GM19023 (cell line): Measurements from ENCODE around the gene CES5A.
"Not testable (repeated sequence)": the region's sequence is repeated elsewhere in the genome, so short reads cannot be mapped to it uniquely, and the experiment has no call there.

Experiments used
- ATAC-seq: cut with Tn5 transposase; IDR thresholded peaks from one replicate; pipeline ENCODE4 v1.9.1; 2021; ENCODE audit warnings: mild to moderate bottlenecking, moderate library complexity; ENCODE audit not compliant: unreplicated experiment

CES5A gene

DNA sequence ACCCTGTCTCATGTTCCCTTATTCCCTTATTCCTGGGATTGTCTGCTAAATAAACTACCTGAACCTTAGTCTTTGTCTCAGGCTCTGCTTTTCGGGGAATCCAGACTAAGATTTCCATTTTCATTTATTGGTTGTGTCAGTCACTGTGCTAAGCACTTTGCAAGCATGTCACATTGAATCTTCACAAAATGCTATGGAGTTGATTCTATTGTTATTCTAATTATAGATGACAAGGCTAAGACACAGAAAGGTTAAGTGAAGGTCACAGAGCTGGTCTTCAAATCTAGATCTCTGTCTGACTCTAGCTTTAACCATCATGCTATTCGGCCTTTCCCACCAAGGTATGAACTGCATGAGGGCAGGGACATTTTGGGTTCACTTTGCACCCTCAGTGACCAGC, 13.4 kb upstream of the CES5A start:
- ATAC-seq, result no peak

DNA sequence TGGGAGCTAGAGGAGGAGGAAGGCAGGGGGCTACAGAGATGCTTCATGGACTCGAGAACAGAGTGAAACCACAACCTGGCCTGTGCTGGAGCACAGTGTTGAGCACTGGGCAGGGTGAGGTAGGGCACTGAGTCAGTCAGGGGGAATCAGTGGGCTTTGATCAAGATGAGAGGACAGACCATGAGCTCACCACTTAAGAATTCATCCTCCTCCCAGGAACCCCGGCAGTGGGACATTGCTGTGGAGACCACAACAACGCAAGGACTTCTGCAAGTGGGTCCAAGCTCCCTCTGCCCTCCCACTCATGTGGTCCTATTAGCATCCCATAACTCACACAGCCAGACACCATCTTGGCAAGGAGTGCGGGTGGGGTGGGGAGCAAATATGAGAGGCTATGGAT, 1.7 kb upstream of the CES5A start:
- ATAC-seq, result no peak

DNA sequence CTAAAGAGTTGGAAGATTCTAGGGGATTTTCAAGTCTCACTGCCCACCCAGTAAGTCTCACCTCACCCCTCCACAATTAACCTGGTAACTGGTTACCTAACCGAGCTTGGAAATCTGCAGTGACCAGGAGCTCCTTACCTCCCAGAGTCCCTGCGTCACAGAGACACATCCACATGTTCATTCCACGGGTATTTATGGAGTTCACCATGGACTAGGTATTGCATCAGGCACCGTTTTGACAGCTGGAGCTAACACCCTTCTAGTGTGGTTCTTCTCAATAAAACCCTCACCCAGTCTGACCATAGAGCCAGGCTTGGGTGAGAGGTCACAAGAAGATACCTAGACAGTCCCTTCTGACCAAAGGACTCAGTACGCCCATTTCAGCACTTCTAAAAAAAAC, 2.1 kb downstream of the CES5A start:
- no peak for ATAC-seq

DNA sequence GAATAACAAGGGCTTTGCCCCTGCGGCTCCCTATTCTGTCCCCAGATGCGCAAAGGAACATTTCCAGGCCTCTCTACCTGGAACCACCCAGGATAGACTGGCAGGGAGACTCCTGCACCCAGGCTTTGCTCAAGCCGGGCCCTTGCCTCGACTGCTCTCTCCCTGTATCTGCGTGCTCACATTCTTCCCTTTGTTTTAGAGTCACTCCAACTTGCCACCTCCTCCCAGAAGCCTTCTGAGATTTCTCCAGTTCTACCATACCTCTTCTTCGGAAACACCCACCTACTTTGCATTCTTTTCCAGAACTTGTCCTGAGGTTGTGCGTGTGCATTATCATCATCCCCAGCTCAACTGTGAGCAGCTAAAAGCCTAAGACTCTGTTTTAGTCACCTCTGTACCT, 3.0 kb downstream of the CES5A start:
- ATAC-seq, result no peak

DNA sequence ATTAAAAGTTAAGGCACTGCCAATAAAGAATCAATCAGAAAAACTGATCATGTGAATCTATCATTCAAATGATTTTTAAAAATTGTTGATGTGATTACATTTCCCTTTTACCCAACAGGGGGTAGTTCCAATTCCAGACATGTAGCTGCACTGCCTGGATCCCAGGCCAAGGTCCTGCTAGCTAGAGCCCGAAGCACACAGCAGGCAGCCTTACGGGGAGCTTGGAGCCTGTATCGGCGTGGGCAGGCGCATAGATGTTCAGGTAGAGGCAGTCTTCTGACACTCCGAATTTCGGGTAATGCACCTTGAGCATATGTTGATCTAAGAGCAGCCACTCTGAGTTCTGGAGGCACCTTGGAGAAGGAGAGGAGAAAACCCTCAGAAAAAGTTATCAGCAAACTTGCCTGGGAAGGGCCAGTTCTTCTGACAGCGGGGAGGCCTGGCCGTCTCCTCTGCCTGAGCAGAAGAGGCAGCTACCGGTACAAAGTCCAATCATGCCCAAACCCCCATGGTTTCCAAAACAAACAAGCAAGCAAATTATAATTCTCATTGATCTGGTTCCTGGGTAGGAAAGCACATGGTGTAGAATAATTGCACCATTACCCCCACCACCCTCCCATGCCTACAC, 3.6 kb downstream of the CES5A start:
- no peak for ATAC-seq

DNA sequence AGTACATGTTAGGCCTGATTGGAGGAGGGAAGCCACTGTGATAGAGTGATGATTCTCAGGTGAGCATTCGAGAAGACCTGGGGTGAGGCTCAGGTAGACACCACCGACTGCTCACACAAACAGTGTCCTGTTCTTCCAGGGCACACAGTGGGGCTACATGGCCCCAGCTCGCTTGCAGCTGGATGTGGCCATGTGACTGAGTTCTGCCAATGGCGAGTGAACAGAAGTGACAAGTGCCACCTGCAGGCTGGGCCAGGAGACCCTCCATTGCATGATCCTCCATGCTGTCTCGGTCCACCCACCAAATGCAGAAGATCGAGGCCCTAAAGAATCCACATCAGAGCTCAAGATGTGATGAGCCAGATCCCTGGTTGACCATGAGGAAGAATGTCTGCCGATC, 6.2 kb downstream of the CES5A start:
- ATAC-seq, result no peak

DNA sequence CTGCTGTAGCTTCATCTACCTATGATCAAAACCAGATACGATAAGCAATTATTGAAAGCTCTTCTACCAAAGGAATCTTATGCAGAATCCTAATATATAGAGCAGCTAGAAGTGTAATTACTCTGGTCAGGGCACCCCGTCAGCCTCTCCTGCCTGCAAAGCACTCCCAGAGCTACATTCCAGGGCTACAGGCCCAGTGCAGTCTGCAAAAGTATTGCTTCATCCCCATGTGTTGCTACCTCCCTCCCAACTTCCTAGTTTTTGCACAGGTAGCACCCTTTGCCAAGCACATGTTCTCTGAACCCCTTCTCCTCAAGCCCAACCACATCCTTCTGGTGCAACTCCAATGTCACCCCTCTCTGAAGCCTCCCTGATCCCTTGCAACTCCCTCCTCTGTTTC, 7.0 kb downstream of the CES5A start:
- no peak for ATAC-seq

DNA sequence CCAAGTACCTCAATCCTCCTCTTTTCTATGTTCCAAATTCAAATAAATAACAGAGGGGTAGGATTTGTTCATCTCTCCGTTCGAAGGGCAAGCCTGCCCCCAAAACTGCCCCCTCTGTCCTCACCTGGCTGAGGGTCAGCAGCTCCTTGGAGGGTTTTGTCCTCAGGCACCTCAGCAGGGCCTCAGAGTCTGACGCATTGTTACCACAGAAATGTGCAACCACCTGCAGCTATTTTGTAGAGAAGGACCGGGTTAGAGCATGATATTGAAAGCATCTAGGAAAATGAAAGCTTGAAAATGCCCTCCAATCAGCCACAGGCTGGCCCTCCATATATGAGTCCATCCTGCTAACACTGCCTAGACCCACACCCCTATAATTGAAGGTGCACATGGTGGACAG, 13.9 kb downstream of the CES5A start:
- no peak for ATAC-seq

DNA sequence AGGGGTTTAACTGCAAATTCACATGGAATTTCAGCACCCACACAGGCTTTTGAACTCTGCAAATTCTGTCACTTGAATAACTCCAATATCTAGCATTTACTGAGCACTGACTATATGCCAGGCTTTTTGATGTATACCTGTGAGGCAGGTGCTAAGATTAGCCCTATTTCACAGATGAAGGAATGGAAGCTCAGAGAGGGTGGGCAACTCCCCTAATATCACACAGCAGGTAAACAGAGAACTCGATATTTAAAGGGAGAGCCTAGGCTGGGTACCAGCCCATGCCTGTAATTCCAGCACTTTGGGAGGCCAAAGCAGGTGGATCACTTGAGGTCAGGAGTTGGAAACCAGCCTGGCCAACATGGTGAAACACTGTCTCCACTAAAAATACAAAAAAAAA, 17.5 kb downstream of the CES5A start:
- not testable (repeated sequence) for ATAC-seq

DNA sequence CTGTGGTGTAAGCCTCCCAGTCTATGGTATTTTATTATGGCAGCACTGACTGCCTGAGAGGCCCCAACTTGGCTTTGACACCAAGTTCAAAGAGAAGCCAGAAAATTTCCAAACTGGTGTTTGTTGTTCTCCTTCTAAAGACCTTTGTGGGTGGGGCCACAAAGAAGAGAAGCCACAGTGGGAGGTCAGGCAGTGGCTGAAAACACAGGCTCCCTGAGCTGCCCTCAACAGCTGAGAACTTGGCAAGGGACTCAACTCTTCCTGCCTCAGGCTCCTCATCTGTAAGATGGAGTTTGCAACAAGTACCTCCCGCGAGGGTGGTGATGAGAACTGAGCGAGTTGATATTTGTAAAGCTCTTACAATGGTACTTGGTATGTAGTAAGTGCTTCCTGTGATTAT, 18.2 kb downstream of the CES5A start:
- no peak for ATAC-seq

DNA sequence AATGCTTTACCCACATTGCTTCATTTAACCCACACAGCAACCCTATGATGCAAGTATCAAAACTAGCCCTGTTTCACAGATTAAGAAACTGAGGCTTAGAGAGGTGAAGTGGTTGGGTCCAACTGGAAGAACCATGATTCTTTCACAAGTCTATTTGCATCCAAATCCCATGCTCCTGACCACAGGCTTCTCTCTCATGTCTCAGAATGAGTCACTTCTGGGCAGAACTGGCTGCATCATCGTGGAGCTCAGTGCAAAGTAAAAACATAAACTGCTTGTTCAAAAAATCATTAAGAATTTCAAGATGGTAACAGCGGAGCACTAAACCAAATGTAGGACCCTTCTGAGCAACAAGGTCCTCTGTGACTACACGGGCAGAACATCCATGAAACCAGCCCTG, 22.1 kb downstream of the CES5A start:
- ATAC-seq, result no peak

DNA sequence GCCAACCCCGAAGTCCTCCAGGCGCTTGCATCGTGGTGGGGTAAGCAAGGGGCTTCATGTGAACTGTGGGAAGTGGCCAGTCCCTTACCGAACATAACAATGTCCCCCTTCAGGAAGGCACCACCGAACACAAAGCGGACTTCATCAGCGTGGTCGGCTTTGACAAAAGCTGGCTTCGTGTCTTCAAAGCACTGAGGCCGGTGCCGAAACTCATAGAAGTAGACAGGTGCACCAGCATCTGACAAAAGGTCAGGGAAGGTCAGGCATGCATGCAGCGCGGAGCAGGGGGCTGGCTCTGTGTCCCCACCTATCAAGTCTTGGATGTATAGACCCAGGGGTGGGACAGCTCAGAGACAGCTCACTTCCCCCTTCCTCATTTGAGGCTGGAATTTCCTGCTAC, 25.6 kb downstream of the CES5A start:
- ATAC-seq, result no peak

DNA sequence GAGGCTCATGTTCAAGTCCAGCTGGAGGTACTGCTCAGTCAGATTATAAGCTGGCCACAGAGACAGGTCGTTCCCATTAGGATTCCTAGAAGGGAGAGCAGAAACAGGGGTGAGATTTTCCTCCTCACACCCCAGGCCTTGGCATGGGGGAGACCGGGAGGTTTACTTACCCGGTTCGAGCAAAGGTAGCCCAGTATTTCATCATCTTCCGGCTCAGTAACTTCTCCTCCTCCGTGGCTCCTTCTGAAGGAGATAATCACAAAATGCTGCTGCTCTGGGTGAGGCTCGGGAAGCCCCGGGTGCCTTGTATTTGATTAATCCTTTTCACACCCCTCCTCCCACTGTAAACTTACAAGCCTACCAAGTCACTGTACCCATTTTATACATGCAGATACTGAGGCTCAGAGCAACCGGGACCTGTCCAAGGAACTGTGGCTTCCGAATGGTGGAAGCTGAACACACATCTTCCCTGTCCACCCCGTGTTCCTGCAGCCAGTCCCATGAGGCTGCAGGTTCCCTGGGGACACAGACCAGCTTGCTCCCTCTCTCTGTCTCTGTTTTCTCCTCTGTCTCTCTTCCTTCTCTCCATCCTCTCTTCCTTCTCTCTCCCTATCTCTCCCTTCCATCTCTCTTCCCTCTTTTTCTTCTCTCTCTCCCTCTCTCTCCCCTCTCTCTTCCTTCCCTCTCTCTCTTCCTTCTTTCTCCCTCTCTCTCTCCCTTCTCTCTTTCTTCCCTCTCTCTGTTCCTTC, 28.4 kb downstream of the CES5A start:
- no peak for ATAC-seq

DNA sequence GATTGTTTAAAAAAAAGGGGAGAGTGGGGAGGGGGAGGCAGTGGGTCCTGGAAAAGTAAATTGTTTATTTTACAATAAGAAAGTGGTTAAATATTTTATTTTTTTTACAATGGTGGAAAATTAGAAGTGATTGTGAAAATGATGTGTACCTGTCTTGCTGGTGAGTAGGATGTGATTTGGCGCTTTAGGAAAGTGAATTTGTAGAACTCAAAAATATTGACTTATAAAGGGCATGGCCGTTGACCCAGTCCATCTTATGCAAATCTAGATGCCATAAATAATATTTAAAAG, 32.1 kb downstream of the CES5A start:
- ATAC-seq, result no peak

DNA sequence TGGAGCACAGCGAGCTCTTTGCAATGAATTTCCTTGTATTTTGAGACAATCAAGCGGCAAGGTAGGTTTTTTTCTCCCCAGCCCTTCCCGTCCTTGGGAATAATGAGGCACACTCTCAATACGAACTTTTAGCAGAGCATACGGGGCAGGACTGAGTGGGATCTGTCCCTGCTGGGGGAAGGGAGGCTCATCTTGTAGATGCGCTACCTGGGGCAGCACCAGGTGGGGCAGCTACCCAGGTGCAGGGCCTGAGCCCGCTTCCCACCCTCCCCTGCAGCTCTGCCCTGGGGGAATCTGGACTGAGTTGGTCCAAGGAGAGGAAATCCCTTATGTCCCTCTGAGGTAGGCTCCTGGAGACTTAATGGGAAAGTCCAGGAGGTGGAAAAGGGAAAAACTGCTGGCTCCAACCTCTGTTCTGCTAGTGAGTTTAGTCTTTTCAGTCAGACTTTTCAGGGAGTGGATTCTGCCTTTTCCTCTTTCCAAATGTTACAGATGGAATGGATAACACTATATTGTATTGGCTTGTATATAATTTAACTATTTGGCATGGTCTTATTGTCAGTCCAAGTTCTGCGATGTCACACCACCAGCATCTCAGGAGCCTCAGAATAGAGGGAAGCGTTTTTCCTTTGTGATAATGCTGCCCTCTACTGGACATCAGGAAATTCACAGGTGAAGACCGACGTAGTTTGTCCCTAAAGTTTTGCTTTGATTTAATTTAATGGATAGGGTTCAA, 32.6 kb downstream of the CES5A start:
- ATAC-seq, result no peak

DNA sequence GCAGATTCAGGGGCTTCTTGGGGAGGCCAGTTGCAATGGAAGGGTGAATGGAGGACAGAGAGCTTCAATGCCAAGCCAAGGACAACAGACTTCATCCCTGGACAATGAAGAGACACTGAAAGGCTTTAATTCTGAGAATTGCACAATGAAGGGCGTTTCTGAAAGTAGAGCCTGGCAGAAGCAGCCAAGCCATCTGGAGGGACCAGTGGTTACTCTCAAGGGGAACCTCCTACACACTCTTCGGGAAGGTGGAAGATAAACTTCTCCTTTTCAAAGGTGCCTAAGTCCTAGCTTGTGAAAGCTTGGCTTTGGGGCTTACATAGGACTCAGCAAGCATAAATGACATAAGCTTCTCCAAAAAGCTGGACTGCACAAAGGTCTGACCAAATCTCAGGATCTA, 36.1 kb downstream of the CES5A start:
- ATAC-seq, result no peak

DNA sequence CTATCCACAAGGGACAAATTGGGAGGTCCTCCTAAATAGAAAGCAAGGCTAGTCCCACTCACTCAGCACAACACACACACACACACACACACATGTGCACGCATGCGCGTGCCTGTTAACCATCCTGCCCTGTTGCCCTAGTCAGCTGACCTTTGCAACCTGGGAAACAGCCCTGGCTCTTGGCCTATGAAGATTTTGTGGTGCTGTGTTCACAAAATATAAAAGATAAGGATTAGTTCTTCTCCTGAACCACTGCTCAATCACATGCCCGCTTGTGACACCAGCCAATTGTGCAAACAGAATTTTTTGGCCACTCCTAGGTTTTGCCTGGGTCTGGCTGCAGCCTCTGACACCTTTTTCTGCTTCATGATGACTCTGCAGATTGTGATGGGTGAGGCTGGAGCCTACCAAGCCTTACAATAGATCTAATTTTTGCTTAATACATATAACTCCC, 39.0 kb downstream of the CES5A start:
- ATAC-seq, result no peak

DNA sequence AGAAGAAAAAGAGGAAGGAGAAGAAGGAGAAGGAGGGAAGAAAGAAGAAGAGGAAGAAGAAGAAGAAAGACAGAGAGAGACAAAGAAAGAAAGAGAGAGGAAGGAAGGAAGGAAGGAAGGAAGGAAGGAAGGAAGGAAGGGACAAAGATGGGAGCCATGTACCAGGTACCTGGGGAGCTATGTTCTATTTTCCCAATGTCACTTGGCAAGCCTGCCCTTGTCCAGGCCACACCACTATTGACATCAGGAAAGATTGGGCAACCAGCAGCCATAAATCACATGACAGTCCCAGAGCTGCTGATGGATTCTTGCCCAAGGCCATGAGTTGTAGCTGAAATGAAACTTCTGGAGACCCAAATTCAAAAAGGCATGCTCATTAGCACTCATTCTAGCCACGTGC, 39.6 kb downstream of the CES5A start:
- ATAC-seq, result no peak

DNA sequence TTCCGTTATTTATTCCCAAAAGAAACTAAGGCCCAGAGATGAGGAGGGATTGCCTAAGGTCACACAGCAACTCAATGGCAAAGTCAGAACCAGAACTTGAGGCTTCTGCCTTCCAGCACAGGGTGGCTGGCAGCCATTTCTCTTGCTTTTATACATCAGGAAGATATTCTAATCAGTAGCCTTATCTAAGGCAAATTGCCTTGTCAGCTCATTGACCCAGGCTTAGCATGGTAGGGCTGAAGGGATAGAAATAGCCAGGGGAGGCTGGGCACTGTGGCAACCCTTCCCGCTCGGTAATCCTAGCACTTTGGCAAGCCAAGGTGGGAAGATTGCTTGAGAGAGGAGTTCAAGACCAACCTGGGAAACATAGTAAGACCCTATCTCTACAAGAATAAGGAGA, 40.0 kb downstream of the CES5A start:
- not testable (repeated sequence) for ATAC-seq

DNA sequence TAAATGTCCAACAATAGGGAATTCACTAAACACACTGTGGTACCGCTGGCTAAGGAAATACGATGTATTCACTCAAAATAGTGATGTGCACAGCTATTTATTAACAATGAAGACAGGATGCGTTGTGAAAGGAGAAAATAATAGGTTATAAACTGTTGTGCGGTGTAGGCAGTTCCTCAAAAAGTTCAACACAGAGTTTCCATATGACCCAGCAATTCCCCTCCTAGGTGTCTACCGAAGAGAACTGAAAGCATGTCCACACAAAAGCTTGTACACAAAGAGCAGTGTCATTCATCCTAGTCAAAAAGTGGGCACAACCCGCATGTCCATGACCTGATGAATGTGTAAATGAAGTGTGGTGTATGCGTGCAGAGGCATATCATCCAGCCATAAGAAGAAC, 41.1 kb downstream of the CES5A start:
- ATAC-seq, result peak; percentile 69

DNA sequence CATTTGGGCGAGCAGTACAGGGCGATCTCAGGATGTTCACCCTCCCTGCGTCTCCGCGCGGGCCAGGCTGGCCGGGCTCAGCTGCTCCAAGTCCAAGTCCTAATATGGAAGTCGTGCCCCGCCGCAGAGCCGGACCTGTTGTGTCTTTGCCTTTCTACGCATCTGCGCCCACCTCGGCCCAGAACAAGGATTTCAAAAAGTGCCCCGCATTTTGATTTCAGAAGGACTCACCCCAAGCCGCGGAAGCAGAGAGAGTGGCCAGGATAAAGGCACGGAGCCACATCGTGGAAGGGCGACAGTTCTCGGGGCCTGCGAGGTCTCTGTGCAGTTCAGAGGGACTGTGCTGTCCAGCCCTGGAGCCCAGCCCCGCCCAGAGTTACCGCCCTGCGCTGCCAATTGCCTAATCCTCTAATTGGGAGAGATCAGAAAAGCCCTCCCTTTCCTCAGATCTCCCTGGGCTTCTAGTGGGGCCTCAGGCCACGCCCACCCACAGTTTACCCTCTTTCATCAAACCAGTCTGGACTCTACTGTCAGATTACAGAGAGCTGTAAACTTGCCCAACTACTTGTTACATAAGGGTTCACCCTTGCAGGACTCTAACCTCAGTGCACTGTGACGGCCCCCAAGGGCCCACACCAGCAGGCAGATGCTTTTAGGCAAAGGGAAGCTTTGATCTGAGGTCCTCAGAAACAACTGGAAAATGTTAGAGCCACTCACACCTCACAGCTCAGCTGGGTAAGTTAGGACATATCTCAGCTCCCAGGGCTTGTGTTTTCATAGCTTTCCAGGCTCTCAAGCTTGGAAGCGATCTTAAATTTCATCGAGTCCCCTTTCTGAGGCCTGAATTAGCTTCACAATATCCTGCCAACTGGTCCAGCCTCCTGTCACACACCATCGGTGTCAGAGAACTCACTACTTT, 42.1 kb downstream of the CES5A start, which contains the start of gene CES1:
Gene CES1 (minus strand): TSS at position 324 of the 919 bp plus-strand sequence. CDS start 41 bp downstream, at position 283.
- ATAC-seq, result no peak
